GM04503 (cell line): ENCODE measurements around the gene MCM3AP.

ENCODE experiments used
- DNase-seq: peaks from one replicate; pipeline ENCODE4 v3.0.0-alpha.2; 2012; ENCODE audit warnings: low read depth

Gene MCM3AP

DNA sequence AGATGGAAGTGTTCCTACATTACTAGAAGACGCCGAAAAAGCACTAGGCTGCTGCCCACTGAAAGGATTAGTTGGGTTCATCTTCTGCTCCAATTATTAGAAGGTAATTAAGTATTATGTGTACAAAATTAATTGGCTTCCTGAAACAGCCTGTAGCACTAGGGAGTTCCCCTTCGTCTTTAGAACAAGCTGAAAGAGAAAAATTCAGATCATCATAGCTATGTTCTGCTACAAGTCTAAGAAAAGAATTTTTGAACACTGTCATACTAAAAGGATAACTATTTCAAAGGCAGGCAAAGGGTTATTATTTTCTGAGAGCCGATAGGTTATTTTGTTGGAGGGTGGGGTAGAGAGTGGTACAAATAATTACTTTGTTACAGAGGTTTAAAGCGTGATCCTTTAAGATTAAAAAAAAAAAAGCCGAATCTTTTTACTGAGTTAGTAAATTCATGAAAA, at the start of gene MCM3AP:
MCM3AP (minus strand) TSS at position 406 of the 456 bp plus-strand sequence; CDS start at position 81, 325 bp downstream.
- no peak for DNase-seq

- DNase-seq: no peak
Observed at GRCh38 chr21:46334351-46335140, 49.1 kb upstream of the MCM3AP start.

GRCh38 chr21:46329796-46330195, 44.4 kb upstream of the MCM3AP start:
- no peak for DNase-seq

DNA sequence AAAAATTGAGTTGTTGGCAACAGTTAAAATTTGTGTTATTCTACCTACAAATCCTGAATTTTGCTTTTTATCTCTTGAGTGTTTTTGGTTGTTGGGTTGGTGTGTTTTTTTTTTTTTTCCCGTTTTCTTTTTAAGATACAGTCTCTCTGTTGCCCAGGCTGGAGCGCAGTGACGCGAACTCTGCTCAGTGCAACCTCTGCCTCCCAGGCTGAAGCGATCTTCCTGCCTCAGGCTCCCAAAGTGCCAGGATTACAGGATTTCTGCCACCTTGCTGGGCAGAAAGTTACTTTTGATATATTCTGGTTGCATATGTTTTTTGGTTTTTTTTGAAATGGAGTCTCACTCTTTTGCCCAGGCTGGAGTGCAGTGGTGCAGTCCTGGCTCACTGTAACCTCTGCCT, 42.7 kb upstream of the MCM3AP start:
- no peak for DNase-seq

DNA sequence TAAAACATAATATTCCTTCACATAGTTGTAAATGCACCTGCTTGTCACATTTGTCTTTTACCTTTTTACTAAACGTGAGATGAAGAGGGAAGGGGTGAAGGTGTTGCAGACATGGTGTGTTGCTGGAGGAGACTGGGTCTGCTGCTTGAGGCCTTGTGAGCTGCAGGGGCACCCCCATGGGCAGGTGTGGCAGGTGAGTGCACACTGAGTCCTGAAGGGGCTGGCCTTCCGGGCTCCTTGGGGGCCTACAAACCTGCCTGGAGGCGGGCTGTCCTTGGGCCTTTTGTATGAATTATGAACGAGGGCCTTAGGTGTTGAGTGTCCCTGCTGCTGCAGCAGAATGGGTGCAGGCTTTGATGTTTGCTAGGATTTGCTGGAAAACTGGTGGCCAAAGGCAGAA, 42.3 kb upstream of the MCM3AP start:
- DNase-seq: no peak

GRCh38 chr21:46326110-46326703, 40.8 kb upstream of the MCM3AP start:
- DNase-seq: no peak

- DNase-seq: no peak
Observed at GRCh38 chr21:46325073-46325912, 39.9 kb upstream of the MCM3AP start.

- DNase-seq: no peak
Observed at GRCh38 chr21:46324390-46325072, 39.1 kb upstream of the MCM3AP start.

GRCh38 chr21:46323710-46324389, 38.4 kb upstream of the MCM3AP start, which contains the start of the genes C21orf58 and PCNT:
Gene C21orf58 (minus strand): TSS chr21:46323870. CDS start chr21:46322738, 1,132 bp downstream.
Gene PCNT (plus strand): TSS chr21:46324156. CDS start chr21:46324229, 73 bp downstream.
- peak; percentile 81 for DNase-seq

DNA sequence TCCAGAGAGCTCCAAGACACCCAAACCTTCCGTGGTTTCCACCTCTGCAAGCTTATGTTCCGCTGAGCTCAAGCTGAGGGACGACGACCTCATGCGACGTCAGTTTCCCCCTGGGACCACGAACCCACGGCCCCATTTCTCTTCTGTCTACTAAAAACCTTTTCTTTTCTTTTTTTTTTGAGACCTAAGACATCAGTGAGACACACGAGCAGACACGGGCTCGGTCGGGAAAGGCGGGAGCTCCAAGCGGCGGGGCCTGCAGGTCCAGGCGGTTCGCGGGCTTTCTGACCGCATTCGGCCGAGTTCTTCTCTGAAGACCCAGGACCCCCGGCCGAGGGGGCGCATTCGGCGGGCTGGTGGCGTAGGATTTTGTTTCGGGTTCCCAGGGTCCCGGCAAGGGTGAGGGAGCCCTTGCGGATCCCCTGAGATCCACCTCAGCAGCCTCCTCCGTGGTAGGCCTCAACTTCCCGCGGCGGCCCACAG, 37.9 kb upstream of the MCM3AP start:
- no peak for DNase-seq

DNA sequence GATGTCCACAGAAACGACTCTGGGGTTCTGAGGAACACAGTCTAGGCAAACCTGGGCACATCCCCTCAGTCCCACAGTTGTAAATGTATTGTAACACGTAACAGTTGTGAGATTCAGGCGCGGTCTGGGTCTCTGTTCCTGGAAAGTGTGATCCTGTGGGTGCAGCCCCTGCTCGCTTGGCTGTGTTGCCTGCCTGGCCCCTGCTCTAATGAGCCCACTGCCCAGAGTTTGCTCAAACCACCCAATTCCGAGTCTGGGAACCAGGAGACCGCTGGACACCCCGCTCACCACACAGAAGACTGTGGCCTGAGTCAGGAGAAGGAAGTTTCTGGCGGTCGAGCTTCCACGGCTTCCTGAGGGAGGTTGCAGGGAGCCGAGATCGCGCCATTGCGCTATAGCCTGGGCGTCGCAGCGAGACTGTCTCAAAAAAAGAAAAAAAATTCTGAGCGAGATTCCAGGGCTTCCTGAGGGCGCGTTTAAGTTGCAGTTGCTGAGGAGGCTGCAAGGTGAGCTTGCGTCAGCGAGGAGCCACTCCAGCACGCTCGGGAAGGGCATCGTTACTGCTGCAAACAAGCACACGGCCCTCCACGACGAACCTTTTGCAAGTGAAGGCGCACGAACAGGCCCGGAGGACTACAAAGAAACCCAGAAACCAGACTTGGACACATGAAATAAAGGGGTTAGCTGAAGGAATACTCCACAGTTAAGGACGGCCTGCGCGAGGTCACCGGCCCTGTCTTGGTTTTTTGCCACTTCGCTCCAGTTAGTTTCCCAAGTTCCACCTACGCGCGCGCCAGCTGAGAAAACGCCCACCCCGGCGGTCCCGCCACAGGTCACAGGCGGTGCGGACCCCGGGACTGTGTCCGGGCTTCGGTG, 37.2 kb upstream of the MCM3AP start:
- DNase-seq: no peak

GRCh38 chr21:46320331-46320801, 35.0 kb upstream of the MCM3AP start:
- DNase-seq: no peak

DNA sequence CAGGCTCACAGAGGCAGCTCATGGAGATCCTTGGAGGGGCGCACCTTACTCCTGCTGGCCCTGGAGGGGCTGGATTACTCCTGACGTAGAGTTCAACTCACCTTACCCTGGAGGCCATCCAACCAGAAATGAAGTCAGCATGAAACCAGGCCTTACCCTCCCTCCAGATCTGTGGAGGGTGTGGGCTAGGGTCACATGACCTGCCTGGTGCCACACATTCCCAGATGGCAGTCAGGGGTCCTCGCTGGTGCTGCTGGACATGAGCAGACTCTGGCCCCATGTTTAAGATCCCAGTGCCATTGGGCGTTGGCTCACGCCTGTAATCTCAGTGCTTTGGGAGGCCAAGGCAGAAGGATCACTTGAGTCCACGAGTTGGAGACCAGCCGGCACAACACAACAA, 33.8 kb upstream of the MCM3AP start:
- DNase-seq: no peak

GRCh38 chr21:46318464-46318845, 33.0 kb upstream of the MCM3AP start:
- DNase-seq: no peak

GRCh38 chr21:46317710-46318463, 32.5 kb upstream of the MCM3AP start:
- DNase-seq: no peak

DNA sequence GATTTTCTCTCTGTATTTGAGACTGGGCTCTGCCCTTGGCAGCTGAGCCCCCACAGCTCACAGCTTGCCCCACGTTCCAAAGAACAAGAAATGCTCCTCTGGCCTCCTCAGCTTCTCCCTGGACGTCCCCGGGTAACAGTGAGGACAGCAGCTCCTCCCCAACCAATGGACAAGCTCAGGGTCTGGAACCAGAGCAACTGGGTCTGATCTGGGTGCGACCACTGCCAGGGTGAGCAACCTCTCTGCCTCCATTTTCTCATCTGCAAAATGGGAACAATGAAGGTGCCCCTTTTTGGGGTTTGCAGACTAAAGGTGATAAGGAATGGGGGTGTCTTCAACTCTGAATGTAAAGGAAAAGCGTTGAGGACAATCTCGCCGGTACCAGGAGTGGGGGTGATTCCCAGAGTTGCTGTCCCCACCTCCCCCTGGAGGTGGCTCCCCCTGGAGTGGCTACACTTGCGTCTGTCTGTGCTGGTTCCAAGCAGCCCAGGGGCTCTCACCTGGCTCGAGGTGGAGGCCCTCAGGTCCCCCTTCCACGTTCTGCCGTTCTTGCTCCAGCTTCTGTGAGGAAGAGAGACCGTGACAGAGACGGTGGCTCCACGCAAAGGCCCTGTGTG, 31.4 kb upstream of the MCM3AP start:
- DNase-seq: no peak

GRCh38 chr21:46314441-46315020, 29.1 kb upstream of the MCM3AP start:
- no peak for DNase-seq

DNA sequence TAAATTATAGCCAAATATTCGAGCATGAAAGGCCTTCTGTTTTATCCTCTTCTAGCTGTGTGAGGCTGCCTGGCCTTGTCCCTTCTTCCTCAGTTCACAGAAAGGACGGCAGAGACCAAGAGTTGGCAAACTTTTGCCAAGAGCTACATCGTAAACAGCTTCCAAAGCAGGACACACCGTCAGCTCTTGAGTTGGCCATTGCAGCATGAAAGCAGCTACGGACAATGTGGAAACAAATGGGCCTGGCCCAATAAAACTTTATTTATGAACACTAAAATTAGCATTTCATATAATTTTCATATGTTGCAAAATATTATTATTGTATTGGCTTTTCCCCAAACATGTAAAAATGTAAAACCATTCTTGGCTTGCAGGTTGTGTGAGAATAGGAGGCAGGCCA, 27.5 kb upstream of the MCM3AP start:
- no peak for DNase-seq
